GM21786 (cell line): ENCODE results near the gene ABRACL.
"Not testable (repeated sequence)": the region's sequence is repeated elsewhere in the genome, so short reads cannot be mapped to it uniquely, and the experiment has no call there.

ENCODE experiments used
- ATAC-seq: cut with Tn5 transposase; IDR thresholded peaks from one replicate; pipeline ENCODE4 v1.9.1; 2021; ENCODE audit not compliant: unreplicated experiment

The ABRACL gene

GRCh38 chr6:139028658-139029469 is at the start of gene ABRACL:
Gene ABRACL, plus strand, starts transcription at chr6:139028745. Its CDS starts 5,416 bp downstream, at chr6:139034161.
- peak; percentile 46 for ATAC-seq

GRCh38 chr6:138979365-138979764 is 49.2 kb upstream of the ABRACL start:
- no peak for ATAC-seq

GRCh38 chr6:138979813-138980668 is 48.5 kb upstream of the ABRACL start:
- ATAC-seq = no peak

- ATAC-seq = no peak
These were observed 47.1 kb upstream of the ABRACL start for GRCh38 chr6:138981416-138981815.

- no peak for ATAC-seq
These were observed 42.0 kb upstream of the ABRACL start for GRCh38 chr6:138986578-138986977.

GRCh38 chr6:138987080-138987642 is 41.4 kb upstream of the ABRACL start:
- ATAC-seq = no peak

GRCh38 chr6:138987643-138988468 is 40.7 kb upstream of the ABRACL start, which contains the start of gene REPS1:
Gene REPS1, minus strand, starts transcription at chr6:138988253. Its CDS starts 571 bp downstream, at chr6:138987682.
- ATAC-seq = peak; percentile 86

GRCh38 chr6:138988469-138988834 is 40.1 kb upstream of the ABRACL start:
- peak; percentile 5 for ATAC-seq

- ATAC-seq = no peak
These were observed 39.2 kb upstream of the ABRACL start for GRCh38 chr6:138989098-138989983.

- no peak for ATAC-seq
These were observed 37.3 kb upstream of the ABRACL start for GRCh38 chr6:138991206-138991605.

- ATAC-seq = not testable (repeated sequence)
These were observed 35.6 kb upstream of the ABRACL start for GRCh38 chr6:138992965-138993364.

- ATAC-seq = not testable (repeated sequence)
These were observed 35.1 kb upstream of the ABRACL start for GRCh38 chr6:138993410-138993809.

- ATAC-seq = no peak
These were observed 32.0 kb upstream of the ABRACL start for GRCh38 chr6:138996524-138996923.

GRCh38 chr6:138997136-138997535 is 31.4 kb upstream of the ABRACL start:
- no peak for ATAC-seq

- no peak for ATAC-seq
These were observed 28.4 kb upstream of the ABRACL start for GRCh38 chr6:138999949-139000725.

GRCh38 chr6:139003751-139004150 is 24.8 kb upstream of the ABRACL start:
- no peak for ATAC-seq

GRCh38 chr6:139006477-139006876 is 22.1 kb upstream of the ABRACL start:
- no peak for ATAC-seq

GRCh38 chr6:139007428-139007827 is 21.1 kb upstream of the ABRACL start:
- no peak for ATAC-seq

GRCh38 chr6:139008117-139008516 is 20.4 kb upstream of the ABRACL start:
- ATAC-seq = no peak
